Activated CD4-positive, alpha-beta T cell treated with anti-CD3 and anti-CD28 coated beads, Interleukin-2, amount 10 ng/mL, durations not matched to agents 24 days and 14 days (primary cell): ENCODE results near the gene TMEM14A. TPM values are rescaled to one million over a fixed set of nuclear protein-coding genes. Genes with fewer than 3 reads are reported as not detected.
A peak's percentile ranks its signal among the peaks of the same experiment; 100 is the strongest.

Experiments used
- DNase-seq: peaks from one replicate; pipeline ENCODE4 v3.0.0; 2022
- H3K27ac Mint-ChIP-seq: one replicate; pipeline ENCODE4 v1.8.0; 2022; ENCODE audit warnings: mild to moderate bottlenecking, mixed read lengths
- H3K27me3 Mint-ChIP-seq: one replicate; pipeline ENCODE4 v1.8.0; 2022; ENCODE audit warnings: mixed read lengths
- H3K36me3 Mint-ChIP-seq: one replicate; pipeline ENCODE4 v1.8.0; 2022; ENCODE audit warnings: low read depth, mild to moderate bottlenecking, mixed read lengths
- H3K4me1 Mint-ChIP-seq: one replicate; pipeline ENCODE4 v1.8.0; 2021; ENCODE audit warnings: mixed read lengths
- H3K4me3 Mint-ChIP-seq: one replicate; pipeline ENCODE4 v1.8.0; 2022; ENCODE audit warnings: mild to moderate bottlenecking, moderate library complexity, mixed read lengths
- H3K9me3 Mint-ChIP-seq: one replicate; pipeline ENCODE4 v1.8.0; 2021; ENCODE audit warnings: mixed read lengths
- intact Hi-C: fragments of 100-400 bp; cut with micrococcal nuclease; formaldehyde crosslinking; loops from one replicate; pipeline ENCODE4 v1.15.1; 2023
- total RNA-seq: library from RNA; stranded (reverse); gene quantifications from 2 replicates; pipeline ENCODE4 v1.2.3, GENCODE V29; 2022

Gene TMEM14A, protein sequence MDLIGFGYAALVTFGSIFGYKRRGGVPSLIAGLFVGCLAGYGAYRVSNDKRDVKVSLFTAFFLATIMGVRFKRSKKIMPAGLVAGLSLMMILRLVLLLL
- 12.7 and 13.0 TPM in 2 replicates for total RNA-seq

- peak; percentile 98 for DNase-seq
- Mint-ChIP-seq H3K36me3 (peaks cover 2% of the 10 kb centered on the region), H3K27ac (peak within 1 kb of the TSS; percentile 82), H3K4me3 (peak within 1 kb of the TSS; percentile 92), H3K27me3 (no peaks in the 10 kb centered on the region), H3K9me3 (no peaks in the 10 kb centered on the region), H3K4me1 (peaks cover 24% of the 10 kb centered on the region)
- intact Hi-C loops = loop anchor here (2.0 kb wide), 1 partner anchor 324 kb away; the partner anchor contains the start of gene GSTA4
Observed at GRCh38 chr6:52670502-52671409, at the start of gene TMEM14A. Gene TMEM14A (plus strand): TSS chr6:52671113. CDS start chr6:52677103, 5,990 bp downstream.

DNA sequence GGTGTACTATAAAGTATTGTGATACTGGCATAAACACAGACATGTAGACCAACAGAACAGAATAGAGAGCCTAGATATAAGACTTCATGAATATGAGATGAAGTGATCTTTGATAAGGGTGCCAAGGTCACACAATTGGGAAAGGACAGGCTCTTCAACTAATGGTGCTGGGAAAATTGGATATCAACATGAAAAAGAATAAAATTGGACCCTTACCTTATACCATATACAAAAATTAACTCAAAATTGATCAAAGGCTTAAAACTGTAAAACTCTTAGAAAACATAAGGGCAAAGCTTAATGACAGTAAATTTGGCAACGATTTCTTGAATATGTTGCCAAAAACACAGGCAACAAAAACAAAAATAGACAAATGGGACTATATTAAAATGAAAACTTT is 49.3 kb upstream of the TMEM14A start:
- H3K36me3 Mint-ChIP-seq = no peaks in the 10 kb centered on the region
- intact Hi-C loops = no loop called here

DNA sequence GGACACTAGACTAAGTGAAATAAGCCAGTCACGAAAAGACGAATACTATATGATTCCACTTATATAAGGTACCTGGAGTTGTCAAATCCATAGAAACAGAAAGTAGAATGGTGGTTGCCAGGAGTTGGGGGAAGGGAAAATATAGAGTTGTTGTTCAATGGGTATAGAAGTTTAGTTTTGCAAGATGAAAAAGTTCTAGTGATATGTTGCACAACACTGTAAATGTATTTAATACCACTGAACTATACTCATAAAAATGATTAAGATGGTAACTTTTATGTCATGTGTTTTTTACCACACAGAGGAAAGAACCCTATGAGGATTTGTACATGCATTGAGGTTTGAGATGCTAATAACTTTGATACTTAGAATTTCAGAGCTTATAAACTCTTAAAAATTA is 48.1 kb upstream of the TMEM14A start:
- H3K9me3 Mint-ChIP-seq = no peaks in the 10 kb centered on the region
- no peaks in the 10 kb centered on the region for H3K36me3 Mint-ChIP-seq

More for the DNA sequence above, 49.3 kb upstream of the TMEM14A start:
- peaks cover 21% of the 10 kb centered on the region for H3K27me3 Mint-ChIP-seq
- no peaks in the 10 kb centered on the region for H3K4me1 Mint-ChIP-seq
- H3K4me3 Mint-ChIP-seq = no peak overlapping the region
- DNase-seq = no peak
- no peak overlapping the region for H3K27ac Mint-ChIP-seq
- no peaks in the 10 kb centered on the region for H3K9me3 Mint-ChIP-seq

GRCh38 chr6:52632011-52632410 is 38.9 kb upstream of the TMEM14A start:
- peaks cover 8% of the 10 kb centered on the region for H3K4me1 Mint-ChIP-seq
- no peak for DNase-seq
- H3K27ac Mint-ChIP-seq = no peak overlapping the region
- H3K9me3 Mint-ChIP-seq = no peaks in the 10 kb centered on the region
- no peak overlapping the region for H3K4me3 Mint-ChIP-seq
- no peaks in the 10 kb centered on the region for H3K36me3 Mint-ChIP-seq
- no peaks in the 10 kb centered on the region for H3K27me3 Mint-ChIP-seq
- intact Hi-C loops = no loop called here

More for the DNA sequence above, 48.1 kb upstream of the TMEM14A start:
- no peak overlapping the region for H3K4me3 Mint-ChIP-seq
- H3K4me1 Mint-ChIP-seq = no peaks in the 10 kb centered on the region
- no peak for DNase-seq
- peaks cover 23% of the 10 kb centered on the region for H3K27me3 Mint-ChIP-seq
- intact Hi-C loops = no loop called here
- no peak overlapping the region for H3K27ac Mint-ChIP-seq

DNA sequence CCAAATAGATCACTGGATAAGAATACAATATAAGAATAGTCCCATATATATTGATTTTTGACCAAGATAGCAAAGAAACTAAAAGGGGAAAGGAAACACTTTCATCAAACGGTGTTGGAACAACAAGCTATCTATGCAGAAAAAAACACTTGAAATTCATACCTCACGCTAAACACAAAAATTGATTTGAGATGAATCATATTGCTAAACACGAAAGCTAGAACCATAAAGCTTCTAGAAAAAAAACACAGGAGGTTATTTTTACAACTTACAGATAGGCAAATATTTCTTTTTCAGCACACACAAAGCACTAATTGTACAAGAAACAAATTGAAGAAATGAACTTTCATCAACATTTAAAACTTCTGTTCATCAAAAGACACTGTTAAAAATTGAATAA is 36.7 kb upstream of the TMEM14A start:
- Mint-ChIP-seq H3K27me3 (no peaks in the 10 kb centered on the region), H3K36me3 (no peaks in the 10 kb centered on the region), H3K4me1 (peaks cover 8% of the 10 kb centered on the region), H3K4me3 (no peak overlapping the region), H3K9me3 (no peaks in the 10 kb centered on the region), H3K27ac (no peak overlapping the region)
- DNase-seq = no peak
- intact Hi-C loops = no loop called here

GRCh38 chr6:52635049-52635577 is 35.8 kb upstream of the TMEM14A start:
- Mint-ChIP-seq H3K9me3 (no peaks in the 10 kb centered on the region), H3K36me3 (no peaks in the 10 kb centered on the region), H3K4me1 (peaks cover 8% of the 10 kb centered on the region), H3K27me3 (peaks cover 5% of the 10 kb centered on the region), H3K27ac (peak overlapping the region; percentile 11), H3K4me3 (no peak overlapping the region)
- no peak for DNase-seq
- intact Hi-C loops = no loop called here

- H3K4me1 Mint-ChIP-seq = peaks cover 14% of the 10 kb centered on the region
- no peak for DNase-seq
- intact Hi-C loops = no loop called here
- no peaks in the 10 kb centered on the region for H3K36me3 Mint-ChIP-seq
- peaks cover 11% of the 10 kb centered on the region for H3K27me3 Mint-ChIP-seq
- H3K27ac Mint-ChIP-seq = no peak overlapping the region
- no peak overlapping the region for H3K4me3 Mint-ChIP-seq
- H3K9me3 Mint-ChIP-seq = no peaks in the 10 kb centered on the region
Observed at GRCh38 chr6:52636830-52637229, 34.1 kb upstream of the TMEM14A start.

- Mint-ChIP-seq H3K36me3 (no peaks in the 10 kb centered on the region), H3K4me1 (peaks cover 16% of the 10 kb centered on the region), H3K9me3 (no peaks in the 10 kb centered on the region), H3K27ac (no peak overlapping the region), H3K27me3 (peaks cover 18% of the 10 kb centered on the region), H3K4me3 (no peak overlapping the region)
- DNase-seq = no peak
- intact Hi-C loops = no loop called here
Observed at GRCh38 chr6:52639493-52639892, 31.4 kb upstream of the TMEM14A start.

GRCh38 chr6:52640170-52640569 is 30.7 kb upstream of the TMEM14A start:
- H3K4me1 Mint-ChIP-seq = peaks cover 11% of the 10 kb centered on the region

DNA sequence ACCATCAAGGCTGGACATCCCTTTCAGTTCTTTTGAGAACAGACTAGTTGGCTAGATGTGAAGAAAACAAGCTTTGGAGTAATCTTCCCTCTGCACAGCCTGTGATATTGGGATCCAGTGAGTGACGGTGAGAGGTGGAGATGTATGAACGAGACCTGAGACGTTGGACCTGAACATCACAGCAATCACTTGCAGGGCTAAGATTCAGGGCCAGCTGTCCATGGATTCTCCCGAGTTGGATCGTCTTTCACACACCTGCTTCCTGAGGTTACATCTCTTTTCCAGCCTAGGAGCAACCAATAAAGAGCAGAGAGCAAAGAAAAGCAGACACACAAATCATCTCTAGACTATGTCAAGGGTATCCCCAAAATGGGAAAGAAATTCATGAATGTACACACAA is 30.0 kb upstream of the TMEM14A start:
- H3K36me3 Mint-ChIP-seq = no peaks in the 10 kb centered on the region
- intact Hi-C loops = no loop called here
- no peak overlapping the region for H3K27ac Mint-ChIP-seq
- H3K4me3 Mint-ChIP-seq = no peak overlapping the region
- DNase-seq = no peak
- no peaks in the 10 kb centered on the region for H3K9me3 Mint-ChIP-seq
- H3K4me1 Mint-ChIP-seq = peaks cover 8% of the 10 kb centered on the region
- peaks cover 18% of the 10 kb centered on the region for H3K27me3 Mint-ChIP-seq

More at GRCh38 chr6:52640170-52640569, 30.7 kb upstream of the TMEM14A start:
- no peak overlapping the region for H3K4me3 Mint-ChIP-seq
- peaks cover 18% of the 10 kb centered on the region for H3K27me3 Mint-ChIP-seq
- H3K27ac Mint-ChIP-seq = peak overlapping the region; percentile 19
- no peaks in the 10 kb centered on the region for H3K9me3 Mint-ChIP-seq
- no peaks in the 10 kb centered on the region for H3K36me3 Mint-ChIP-seq
- DNase-seq = no peak
- intact Hi-C loops = no loop called here

- Mint-ChIP-seq H3K27me3 (peaks cover 18% of the 10 kb centered on the region), H3K4me1 (peaks cover 8% of the 10 kb centered on the region), H3K27ac (no peak overlapping the region), H3K4me3 (no peak overlapping the region), H3K36me3 (no peaks in the 10 kb centered on the region), H3K9me3 (no peaks in the 10 kb centered on the region)
- DNase-seq = no peak
- intact Hi-C loops = no loop called here
Observed at GRCh38 chr6:52641388-52641787, 29.5 kb upstream of the TMEM14A start.

GRCh38 chr6:52641826-52642225 is 29.1 kb upstream of the TMEM14A start:
- Mint-ChIP-seq H3K4me1 (peaks cover 8% of the 10 kb centered on the region), H3K4me3 (no peak overlapping the region), H3K27ac (no peak overlapping the region), H3K36me3 (no peaks in the 10 kb centered on the region), H3K9me3 (no peaks in the 10 kb centered on the region), H3K27me3 (peaks cover 18% of the 10 kb centered on the region)
- intact Hi-C loops = no loop called here
- no peak for DNase-seq

- Mint-ChIP-seq H3K4me3 (no peak overlapping the region), H3K27me3 (peaks cover 18% of the 10 kb centered on the region), H3K9me3 (no peaks in the 10 kb centered on the region), H3K4me1 (peaks cover 8% of the 10 kb centered on the region), H3K27ac (no peak overlapping the region), H3K36me3 (no peaks in the 10 kb centered on the region)
- intact Hi-C loops = no loop called here
- DNase-seq = no peak
Observed at GRCh38 chr6:52642368-52642767, 28.5 kb upstream of the TMEM14A start.

- Mint-ChIP-seq H3K4me1 (peaks cover 8% of the 10 kb centered on the region), H3K27me3 (peaks cover 18% of the 10 kb centered on the region)
Observed at GRCh38 chr6:52643158-52643557, 27.8 kb upstream of the TMEM14A start.

More at GRCh38 chr6:52643158-52643557, 27.8 kb upstream of the TMEM14A start:
- Mint-ChIP-seq H3K9me3 (no peaks in the 10 kb centered on the region), H3K36me3 (no peaks in the 10 kb centered on the region), H3K4me3 (no peak overlapping the region), H3K27ac (no peak overlapping the region)
- no peak for DNase-seq
- intact Hi-C loops = no loop called here
